ENCODE data around the gene ATMIN. TPM values are rescaled to one million over a fixed set of nuclear protein-coding genes. Genes with fewer than 3 reads are reported as not detected.

Gene ATMIN
- total RNA-seq, 2 donors from 2014 or later = 15.6 to 15.8 TPM

DNA sequence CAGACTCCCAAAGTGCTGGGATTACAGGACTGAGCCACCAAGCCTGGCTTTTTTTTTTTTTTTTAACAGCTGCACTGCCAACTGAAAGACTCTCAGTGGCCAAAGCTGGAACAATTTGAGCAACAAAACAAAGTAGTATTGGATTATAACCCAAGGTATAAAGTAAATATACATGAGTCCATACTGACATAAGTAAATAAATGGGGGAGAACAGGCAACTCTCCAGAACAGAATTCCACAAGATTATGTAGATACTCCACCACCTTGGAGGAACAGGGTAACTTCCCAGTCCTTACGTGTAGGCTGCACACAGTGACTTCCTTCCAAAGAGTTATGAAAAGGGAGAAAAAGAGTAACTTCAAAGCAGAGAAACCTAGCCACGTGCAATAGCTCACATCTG, 44.7 kb upstream of the ATMIN start:
- Histone ChIP-seq H3K4me3 (no peak overlapping the region), H3K4me1 (peaks cover 38% of the 10 kb centered on the region), H3K9me3 (no peaks in the 10 kb centered on the region), H3K27me3 (no peaks in the 10 kb centered on the region), H3K27ac (no peak overlapping the region), H3K36me3 (replicated peaks in 1 of 2; ENCODE audit: insufficient read depth in 1 of 2, low read depth in 2 of 2) (no peaks in the 10 kb centered on the region)
- 34 to 38% methylated on average over 2 of the region's 2 CpGs for WGBS, 2 donors
- ATAC-seq (no peak), DNase-seq (no peak)
- TF ChIP-seq POLR2A (IDR thresholded peaks at IDR 0.05) = no peak
- TF ChIP-seq CTCF (IDR thresholded peaks at IDR 0.05) = no peak
- intact Hi-C loops (cut with DNase I) = no loop called here

DNA sequence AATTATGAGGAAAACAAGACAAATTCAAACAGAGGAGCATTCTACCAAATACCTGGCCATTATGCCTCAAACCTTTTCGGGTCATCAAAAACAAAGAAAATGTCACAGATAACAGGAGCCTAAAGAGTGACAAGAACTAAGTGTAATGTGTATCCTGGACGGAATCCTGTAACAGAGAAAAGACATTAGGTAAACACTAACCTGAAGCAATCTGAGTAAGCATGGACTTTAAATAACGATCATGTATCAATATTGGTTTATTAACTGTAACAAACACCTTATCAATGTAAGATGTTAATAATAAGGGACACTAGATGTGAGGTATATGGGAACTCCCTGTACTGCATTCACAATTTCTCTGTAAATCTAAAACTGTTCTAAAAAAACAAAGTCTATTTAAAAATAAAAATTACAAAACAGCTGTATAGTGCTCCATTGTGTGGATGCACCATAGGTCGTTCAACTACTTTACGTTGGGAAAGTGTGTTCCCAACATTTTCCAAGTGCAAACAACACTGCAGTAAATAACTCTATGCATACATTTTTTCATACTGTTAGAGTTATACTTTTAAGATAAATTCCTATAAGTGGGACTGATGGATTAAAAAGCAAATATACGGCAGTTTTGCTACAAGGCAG, 43.7 kb upstream of the ATMIN start:
- Histone ChIP-seq H3K4me3 (no peak overlapping the region), H3K9me3 (no peaks in the 10 kb centered on the region), H3K27me3 (no peaks in the 10 kb centered on the region), H3K27ac (no peak overlapping the region), H3K4me1 (peaks cover 39% of the 10 kb centered on the region), H3K36me3 (replicated peaks in 1 of 2; ENCODE audit: insufficient read depth in 1 of 2, low read depth in 2 of 2) (no peaks in the 10 kb centered on the region)
- no peak for DNase-seq
- intact Hi-C loops (cut with DNase I) = no loop called here
- no peak for TF ChIP-seq POLR2A (IDR thresholded peaks at IDR 0.05)
- TF ChIP-seq CTCF (IDR thresholded peaks at IDR 0.05) = no peak
- WGBS, 2 donors = 38 to 43% methylated on average over 6 of the region's 6 CpGs
- ATAC-seq = no peak

DNA sequence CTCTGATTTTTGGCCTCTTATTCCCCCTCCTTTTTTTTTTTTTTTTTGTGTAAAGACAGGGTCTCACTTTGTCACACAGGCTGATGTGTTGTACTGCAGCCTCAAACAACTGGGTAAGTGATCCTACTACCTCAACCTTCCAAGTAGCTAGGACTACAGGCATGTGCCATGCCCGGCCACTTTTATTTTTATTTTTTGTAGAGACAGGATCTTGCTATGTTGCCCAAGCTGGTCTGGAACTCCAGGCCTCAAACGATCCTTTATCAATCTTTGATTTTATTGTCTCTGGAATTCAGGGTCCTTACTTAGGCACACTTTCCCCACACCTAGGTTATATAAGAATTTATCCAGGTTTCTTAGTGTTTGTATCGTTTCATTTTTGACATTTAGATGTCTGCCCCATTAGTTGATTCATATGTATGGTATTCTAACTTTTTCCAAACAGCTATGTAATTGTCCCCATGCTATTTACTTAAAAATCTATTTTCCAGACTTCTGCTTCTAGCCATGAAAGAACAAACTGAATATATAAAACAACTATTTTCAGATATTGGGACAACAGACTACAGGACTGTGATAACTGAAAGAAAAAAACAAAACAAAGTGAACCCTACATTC, 42.9 kb upstream of the ATMIN start:
- TF ChIP-seq CTCF (IDR thresholded peaks at IDR 0.05) (no peak), POLR2A (IDR thresholded peaks at IDR 0.05) (no peak)
- H3K4me3 ChIP-seq = no peak overlapping the region
- H3K36me3 ChIP-seq (replicated peaks in 1 of 2; ENCODE audit: insufficient read depth in 1 of 2, low read depth in 2 of 2) = no peaks in the 10 kb centered on the region
- intact Hi-C loops (cut with DNase I) = no loop called here
- ATAC-seq = no peak
- peaks cover 42% of the 10 kb centered on the region for H3K4me1 ChIP-seq
- H3K27ac ChIP-seq = peak overlapping the region in 2 of 4 donors; percentile 8 to 38
- H3K27me3 ChIP-seq = no peaks in the 10 kb centered on the region
- 34 to 44% methylated on average over 3 of the region's 3 CpGs for WGBS, 2 donors
- H3K9me3 ChIP-seq = no peaks in the 10 kb centered on the region
- no peak for DNase-seq

DNA sequence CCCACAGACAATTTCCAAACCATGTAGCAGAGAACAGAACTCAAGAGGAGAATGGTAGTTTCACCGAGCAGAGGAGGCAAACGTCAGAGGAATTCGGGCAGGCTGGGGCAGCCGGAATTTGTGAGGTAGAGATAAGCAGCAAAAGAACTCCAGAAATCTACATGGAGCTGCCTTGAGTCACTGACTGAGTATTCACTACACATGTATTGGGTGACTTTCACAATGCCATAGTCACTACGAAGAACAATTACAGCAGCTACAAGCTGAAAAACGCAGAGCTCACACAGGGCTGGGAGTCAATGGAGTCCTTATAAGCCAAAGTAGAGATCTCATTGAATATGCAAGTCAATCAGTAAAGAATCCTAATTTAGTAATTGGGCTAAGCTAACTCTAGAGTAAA, 42.3 kb upstream of the ATMIN start:
- 35 to 42% methylated on average over 6 of the region's 6 CpGs for WGBS, 2 donors

More for the DNA sequence above, 42.3 kb upstream of the ATMIN start:
- ATAC-seq (peak; percentile 78), DNase-seq (peak in 2 of 4 donors; percentile 9 to 45)
- no peak for TF ChIP-seq POLR2A (IDR thresholded peaks at IDR 0.05)
- TF ChIP-seq CTCF (IDR thresholded peaks at IDR 0.05) = no peak
- H3K4me1 ChIP-seq = peaks cover 48% of the 10 kb centered on the region
- no peaks in the 10 kb centered on the region for H3K36me3 ChIP-seq (replicated peaks in 1 of 2; ENCODE audit: insufficient read depth in 1 of 2, low read depth in 2 of 2)
- intact Hi-C loops (cut with DNase I) = no loop called here
- no peaks in the 10 kb centered on the region for H3K27me3 ChIP-seq
- no peaks in the 10 kb centered on the region for H3K9me3 ChIP-seq
- H3K4me3 ChIP-seq = no peak overlapping the region
- H3K27ac ChIP-seq = peak overlapping the region in 2 of 4 donors; percentile 8 to 38

All from body of pancreas (tissue), 4 donors.